Measurements from ENCODE around the gene TAS2R60.
"Not testable (repeated sequence)": the region's sequence is repeated elsewhere in the genome, so short reads cannot be mapped to it uniquely, and the experiment has no call there.

Gene TAS2R60

DNA sequence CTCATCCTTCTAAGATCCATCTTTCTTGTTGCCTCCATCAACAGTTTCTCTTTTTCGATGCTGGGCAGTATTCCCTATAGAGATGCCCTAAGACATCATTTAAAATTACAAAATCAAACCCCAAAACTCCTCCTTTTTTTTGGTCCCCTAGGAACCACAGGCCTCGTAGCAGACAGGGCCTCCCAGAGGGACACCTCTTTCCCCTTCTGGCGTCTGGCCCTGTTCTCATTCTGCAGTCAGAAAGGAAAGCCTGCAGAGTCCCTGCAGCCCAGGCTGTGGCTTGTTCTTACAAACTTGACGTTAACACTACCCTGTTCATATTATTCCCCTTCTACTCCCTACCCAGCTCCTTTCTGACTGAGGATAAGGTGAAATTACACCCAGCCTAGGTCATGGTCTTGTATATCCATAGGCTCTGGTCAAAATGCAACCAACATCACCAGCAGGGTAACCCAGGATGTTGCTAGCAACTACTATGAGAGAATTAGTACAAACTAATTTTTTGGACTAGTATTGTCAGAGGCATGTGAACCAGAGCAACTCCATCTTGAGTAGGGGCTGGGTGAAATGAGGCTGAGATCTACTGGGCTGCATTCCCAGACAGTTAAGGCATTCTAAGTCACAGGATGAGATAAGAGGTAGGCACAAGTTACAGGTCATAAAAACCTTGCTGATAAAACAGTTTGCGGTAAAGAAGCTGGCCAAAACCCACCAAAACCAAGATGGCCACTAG is 31.1 kb upstream of the TAS2R60 start:
- no peak for DNase-seq (ENCODE audit: low read depth in 2 of 2)

DNA sequence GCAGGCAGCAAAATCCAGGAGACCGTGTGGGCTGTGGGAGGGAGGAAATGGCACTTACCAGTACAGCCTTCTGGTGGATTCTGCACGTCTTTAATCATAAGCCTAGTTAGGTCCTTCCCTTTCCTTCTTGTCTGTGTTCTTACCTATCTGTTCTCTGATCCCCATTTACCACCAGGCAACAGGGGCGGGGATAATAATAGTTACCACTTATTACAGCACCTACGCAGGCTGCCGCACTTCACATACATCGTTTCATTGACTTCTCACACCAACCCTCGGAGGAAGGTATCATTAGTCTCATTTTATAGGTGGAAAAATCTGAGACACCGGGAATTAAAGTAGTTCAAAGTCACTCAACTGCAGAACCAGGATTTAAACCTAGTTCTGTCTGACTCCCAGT is 30.1 kb upstream of the TAS2R60 start:
- DNase-seq (ENCODE audit: low read depth in 2 of 2), result no peak

DNA sequence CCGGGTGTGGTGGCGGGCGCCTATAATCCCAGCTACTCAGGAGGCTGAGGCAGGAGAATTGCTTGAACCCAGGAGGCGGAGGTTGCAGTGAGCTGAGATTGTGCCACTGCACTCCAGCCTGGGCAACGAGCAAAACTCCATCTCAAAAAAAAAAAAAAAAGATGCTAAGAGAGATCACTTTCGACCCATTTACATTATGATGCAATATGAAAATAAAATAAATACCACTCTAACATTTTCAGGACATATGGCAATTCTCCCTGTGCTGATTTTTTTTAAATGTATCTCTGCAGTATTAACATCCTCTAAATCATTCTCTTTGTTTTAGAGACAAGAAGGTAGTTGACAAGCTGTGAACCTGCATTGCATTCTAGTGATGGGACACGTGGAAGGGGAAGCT is 28.0 kb upstream of the TAS2R60 start:
- DNase-seq (ENCODE audit: low read depth in 2 of 2), result not testable (repeated sequence)

DNA sequence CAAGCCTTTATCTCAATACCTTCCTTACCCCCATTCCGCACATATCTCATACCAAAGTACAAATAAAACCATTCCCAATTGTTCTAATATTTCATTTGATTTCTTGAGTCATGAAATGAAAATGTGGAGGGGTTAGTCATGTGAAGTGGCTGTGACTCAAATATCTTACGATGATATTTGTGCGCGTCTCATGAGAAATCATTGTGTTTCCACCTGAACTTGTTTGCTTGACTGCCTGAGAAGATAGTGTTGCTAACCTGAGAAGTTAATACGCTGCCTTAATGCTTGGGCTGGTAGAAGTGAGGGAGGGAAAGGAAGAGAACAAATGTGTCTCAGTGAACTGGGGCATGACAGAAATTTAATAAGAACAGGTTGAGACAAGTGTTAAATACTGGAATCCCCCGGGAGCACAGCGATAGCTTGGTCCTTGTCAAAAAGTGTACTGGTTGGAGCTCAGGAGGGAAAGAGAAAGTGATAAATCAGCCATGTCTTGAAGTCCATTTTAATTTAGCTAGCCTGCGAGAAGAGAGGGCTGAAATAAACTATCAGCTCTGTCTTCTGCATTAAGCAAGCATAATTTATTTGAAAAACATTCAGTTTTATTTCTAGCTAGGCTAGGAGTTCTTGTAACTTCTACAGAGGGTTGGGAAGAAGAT is 27.4 kb upstream of the TAS2R60 start:
- no peak for DNase-seq (ENCODE audit: low read depth in 2 of 2)

DNA sequence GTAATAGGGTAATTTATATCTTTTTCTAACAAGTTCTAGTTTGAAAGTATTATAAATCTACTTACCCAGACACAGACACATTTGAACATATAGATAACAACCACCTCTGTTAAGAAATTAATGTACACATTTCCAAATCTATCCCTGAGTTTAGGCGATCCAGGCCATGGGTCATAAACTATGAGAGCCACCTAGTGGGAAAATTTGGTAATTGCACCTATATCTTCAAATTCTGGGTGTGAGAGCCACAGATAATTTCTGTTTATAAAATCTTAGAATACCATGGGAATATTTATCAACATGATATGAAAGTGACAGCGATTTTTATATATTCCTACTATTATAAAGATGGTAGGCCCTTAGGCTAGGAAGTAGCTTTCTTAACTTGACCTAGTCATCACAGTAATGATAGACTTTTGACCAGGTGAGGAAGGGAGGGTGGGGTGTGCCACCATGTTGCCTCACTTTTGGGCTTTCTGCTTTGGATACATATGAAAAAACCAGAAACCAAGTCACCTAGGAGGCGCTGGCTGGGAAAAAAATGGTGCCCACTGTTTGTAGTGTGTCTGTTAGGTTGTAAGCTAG is 26.6 kb upstream of the TAS2R60 start:
- no peak for DNase-seq (ENCODE audit: low read depth in 2 of 2)

DNA sequence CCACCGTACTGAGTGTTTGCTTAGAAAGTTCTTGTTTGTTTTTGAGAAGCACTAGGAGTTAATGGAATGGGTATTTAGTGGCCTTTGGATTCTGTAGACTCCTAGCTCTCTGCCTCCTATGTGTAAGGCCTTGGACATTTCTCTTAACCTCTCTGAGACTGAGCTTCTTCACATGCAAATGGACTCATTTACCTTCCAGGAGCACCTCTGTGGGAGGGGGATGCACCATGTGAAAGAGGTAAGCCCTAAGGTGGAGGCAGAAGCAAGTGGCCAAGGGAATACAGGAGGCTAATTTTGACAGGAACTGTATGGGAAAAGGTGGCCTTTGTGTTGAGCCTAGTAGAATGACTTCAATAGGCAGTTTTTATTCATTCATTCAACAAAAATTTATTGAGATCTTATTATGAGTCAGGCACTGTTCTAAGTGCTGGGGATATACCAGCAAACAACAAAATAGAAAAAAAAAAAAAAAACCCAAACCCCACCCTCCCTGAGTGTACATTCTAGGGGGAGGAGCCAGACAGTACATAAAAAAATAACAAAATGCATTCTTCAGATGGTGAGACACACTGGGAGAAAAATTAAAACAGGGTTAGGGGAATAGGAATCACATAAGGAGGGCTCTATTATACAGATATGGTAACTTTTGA is 25.4 kb upstream of the TAS2R60 start:
- DNase-seq (ENCODE audit: low read depth in 2 of 2), result no peak

DNA sequence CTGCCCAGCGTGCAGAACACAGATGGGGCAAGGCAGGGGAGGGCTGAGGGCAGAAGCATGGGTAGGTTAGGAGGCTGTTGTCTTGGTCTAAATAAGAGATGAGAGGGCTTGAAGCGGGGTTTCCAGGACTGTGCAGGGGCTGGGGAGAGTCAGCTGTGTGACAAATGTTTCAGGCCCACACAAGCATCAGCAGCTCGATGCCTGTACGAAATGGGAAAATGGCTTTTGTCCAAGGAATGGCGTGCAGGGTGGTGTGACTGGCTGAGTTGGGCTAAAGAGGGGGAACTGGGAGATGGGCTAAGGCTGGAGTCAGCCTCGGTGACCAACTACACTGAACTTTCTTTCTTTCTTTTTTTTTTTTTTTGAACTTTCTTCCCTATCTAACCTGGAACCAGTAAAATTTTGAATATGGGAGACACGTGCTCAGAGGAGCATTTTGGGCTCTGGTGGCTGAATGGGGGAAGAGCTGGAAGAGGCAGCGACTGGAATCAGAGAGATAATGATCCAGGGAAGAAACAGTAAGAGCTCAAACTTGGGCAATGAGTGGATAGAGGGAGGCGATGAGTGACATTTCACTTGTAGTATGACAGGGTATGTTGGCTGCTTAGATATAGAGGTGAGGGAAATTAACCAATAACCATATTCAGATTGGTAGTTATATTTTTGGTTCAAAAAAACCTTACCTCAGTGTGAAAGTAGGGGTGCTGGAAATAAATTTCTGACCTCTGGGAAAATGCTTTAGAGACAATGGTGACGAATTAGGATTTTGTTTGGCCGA is 24.4 kb upstream of the TAS2R60 start:
- no peak for DNase-seq (ENCODE audit: low read depth in 2 of 2)

DNA sequence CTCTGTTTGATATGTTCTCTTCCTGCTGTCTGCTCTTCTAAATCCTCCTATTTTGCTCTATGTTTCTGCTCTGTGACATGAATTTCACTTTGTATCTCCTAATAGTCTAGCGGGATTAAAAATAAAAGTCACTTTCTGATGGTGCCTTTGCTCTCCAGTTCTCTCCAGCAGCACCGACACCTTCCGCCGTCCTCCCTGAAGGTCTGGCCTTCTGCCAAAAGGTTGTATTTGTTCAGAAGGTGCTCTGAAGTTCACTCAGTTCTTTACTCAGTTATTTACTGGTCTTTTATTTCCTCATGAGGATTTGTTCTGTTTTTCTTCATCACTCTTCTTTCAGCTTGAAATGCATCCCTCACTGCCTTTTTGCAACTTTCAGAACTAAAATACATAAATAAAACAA is 23.4 kb upstream of the TAS2R60 start:
- no peak for DNase-seq (ENCODE audit: low read depth in 2 of 2)

DNA sequence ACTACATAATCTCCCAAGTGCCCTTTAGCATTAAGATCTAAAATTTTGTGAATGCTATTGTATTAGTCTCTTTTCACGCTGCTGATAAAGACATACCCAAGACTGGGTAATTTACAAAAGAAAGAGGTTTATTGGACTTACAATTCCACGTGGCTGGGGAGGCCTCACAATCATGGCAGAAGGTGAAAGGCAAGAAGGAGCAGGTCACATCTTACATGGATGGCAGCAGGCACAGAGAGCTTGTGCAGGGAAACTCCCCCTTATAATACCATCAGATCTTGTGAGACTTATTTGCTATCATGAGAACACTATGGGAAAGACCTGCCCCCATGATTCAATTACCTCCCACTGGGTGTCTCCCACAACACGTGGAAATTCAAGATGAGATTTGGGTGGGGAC is 22.6 kb upstream of the TAS2R60 start:
- DNase-seq (ENCODE audit: low read depth in 2 of 2), result not testable (repeated sequence)

DNA sequence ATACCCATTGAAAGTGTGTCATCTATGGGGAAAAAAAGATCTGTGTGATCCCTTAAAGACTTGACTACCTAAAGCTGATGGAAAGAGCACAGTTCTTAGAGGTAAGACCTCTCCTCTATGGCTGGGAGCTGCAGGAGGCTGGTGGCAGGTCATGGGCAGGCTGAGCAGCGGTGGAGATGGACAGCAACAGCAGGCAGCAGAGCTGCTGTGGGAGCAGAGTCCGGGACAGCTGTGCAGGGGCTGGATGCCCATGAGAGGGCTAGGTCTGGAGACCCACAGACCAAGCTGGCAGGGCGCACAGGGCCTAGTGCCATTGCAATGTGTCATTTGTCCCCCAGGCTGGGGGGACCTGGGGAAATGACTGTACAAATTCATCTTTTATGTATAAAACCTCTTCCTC is 21.2 kb upstream of the TAS2R60 start:
- no peak for DNase-seq (ENCODE audit: low read depth in 2 of 2)

DNA sequence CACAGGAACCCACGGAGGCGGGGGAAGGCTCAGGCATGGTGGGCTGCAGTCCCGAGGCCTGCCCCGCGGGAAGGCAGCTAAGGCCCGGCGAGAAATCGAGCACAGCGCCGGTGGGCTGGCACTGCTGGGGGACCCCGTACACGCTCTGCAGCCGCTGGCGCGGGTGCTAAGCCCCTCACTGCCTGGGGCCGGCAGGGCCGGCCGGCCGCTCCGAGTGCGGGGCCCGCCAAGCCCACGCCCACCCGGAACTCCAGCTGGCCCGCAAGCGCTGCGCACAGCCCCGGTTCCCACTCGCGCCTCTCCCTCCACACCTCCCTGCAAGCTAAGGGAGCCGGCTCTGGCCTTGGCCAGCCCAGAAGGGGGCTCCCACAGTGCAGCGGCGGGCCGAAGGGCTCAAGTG is 18.8 kb upstream of the TAS2R60 start:
- not testable (repeated sequence) for DNase-seq (ENCODE audit: low read depth in 2 of 2)

DNA sequence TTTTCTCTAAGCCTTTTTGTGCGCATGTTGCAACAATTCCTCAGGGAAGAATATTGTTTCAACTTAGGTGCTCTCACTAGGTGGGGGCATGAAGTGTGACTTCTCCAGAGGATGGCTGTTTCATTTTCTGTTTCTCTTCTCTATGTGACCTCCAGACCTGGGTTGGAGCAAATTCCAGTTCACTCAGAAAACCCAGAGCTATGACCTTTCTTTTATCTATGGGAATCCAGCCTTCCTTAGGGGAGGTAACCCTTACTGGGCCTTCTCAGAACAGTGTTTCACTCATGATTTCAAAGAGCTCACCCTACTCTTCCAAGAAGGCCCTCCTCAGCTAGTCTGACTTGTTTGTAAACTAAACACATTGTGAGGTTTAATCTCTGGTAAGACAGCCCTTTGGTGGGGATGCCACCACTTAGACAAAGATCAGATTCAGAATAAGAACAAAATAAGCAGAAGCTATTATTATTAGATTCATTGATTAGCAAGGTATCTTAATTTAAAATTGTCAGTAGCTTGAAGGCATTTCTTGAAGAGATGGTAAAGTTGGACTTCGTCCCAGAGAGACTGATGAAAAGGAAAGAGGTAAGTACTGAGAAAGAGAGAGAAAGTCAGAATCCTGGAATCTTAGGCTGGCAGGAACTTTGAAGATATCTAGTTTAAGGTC is 16.6 kb upstream of the TAS2R60 start:
- no peak for DNase-seq (ENCODE audit: low read depth in 2 of 2)

DNA sequence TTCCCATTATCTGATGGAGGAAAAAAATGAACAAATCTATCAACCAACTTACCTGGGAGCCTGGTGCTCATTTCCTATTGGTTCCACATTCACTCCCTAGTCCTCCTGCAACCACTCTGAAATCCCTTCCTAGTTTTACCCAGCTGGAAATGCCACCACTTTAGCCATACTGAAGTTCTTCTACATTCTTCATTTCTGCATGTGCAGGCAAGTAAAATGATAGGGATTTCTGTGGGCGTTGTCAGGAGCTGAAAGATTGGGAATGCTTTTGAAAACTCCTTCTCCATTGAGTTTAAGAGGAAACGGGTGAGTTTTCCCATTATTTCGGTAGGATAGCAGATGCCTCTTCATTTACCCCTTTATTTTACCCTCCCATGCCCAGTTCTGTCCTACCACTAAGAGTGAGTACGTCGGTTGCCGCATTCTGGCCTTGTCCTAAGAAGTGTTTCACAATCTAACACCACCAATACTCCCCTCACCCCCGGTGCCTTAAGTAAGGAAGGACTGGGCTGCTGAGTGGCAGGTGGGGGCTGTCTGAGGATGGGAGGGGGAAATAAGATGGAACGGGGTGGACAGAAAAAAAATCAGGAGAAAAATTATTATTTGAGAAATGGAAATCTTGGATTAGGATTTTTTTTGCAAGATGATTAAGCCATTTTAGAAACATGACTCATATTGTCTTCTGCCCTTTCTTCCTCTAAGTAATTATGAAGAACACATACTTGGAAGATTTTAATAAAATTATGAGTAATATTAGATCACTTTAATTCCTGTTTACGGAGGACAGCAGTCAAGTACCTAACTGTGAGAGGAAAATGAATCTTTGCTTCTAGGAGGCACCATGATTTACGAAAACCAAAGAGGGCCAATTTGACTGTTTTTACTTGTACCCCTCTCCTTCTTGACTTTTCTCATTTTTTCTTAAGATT is 13.2 kb upstream of the TAS2R60 start:
- no peak for DNase-seq (ENCODE audit: low read depth in 2 of 2)

DNA sequence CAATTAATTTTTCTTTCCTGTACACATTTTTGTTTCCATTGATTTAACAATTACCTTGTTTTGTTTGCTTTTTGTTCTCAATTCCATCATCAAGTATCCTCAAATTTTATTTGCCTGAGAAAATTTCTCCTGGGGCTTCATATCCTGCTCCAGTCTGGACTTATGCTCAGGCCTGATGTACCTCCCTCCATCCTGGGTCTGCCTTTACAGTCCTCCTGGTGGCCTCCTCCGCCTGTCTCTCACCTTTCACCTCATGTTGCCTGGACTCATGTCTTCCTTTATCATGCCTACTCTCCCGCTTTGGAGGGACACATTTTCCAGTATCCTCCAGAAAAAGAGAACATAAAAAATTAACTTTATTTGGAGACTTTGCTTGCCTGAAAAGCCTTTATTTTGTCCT is 12.1 kb upstream of the TAS2R60 start:
- DNase-seq (ENCODE audit: low read depth in 2 of 2), result no peak

DNA sequence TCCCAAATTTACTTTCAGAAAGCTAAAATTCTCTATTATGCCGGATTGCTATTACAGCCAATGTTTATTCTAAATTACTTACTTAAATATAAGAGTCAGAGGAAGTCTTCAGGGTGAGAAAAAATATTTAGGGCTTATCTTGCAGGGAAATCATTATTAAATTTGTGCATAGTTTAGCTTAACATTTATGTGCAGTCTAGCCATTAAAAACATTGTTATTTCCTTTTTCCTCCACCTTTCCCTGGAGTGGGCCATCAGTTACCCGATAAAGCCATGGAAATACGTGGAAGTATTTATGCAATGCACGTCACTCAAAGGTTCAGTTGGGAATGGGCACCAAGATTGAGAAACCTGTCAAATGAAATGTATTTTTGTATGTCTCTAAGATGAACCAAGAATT is 9.5 kb upstream of the TAS2R60 start:
- no peak for DNase-seq (ENCODE audit: low read depth in 2 of 2)

DNA sequence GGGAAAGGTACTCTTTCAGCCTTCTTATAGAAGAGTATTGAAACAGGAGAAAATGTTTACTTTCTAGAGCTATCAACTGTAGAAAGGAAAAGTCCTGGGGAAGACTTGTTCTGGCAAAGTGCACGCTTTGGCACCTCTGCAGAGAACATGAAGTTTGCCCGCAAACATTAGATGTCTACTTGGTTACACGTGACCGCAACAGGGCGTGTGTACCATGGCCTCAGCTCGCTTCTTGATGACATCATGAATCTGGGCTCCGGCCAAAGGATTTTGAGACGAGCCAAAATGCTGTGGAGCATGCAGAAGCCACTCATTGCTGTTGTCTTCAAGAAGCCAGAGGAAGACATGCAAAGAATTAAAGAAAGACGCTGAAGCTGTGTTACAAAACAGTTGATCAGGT is 8.6 kb upstream of the TAS2R60 start:
- DNase-seq (ENCODE audit: low read depth in 2 of 2), result no peak

DNA sequence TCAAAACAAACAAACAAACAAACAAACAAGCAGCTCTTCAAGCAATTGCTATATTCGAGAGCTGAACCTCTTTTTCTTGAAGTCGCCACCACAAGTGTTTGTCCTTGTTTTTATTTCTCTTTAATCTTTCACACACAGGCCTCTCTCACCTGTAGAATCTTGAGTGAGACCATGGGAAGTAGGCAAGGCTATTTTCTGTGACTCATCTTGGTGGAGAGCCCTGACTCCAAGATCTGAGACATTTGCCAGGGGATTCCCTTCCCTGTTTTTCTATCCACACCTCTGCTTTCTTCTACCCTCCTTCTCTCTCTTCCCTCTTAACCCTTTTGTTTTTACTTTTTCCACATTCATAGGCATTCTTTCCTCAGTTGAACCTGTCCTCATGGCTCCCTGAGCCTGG is 8.0 kb upstream of the TAS2R60 start:
- no peak for DNase-seq (ENCODE audit: low read depth in 2 of 2)

DNA sequence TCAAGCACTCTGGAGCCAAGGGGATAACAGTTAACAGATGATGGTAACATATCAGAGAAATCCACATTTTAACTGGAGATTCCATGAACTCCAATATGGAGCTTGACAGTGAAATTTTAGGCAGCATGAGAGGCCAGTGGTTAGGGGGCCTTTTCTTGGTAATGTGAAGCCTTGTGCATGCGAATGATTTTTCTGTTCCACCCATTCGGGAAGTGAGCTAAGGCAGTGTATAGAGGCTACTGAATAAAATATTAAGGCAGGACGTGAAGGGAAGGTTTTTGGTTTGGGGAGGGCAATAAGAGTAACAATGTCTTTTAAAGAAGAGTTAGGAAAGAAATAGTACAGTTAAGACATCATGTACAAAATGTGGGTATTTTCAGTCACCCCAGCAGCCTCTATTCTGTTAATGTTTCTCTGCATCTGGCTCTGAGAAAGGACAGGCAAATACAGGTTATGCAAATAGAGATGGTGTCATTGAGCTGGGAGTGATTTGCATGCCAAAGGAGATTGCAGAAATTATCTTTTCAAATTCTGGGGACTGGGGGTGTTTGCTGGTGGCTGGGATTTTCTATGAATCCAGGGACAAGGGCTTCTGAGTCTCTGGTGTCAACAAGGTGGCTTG is 6.8 kb upstream of the TAS2R60 start:
- no peak for DNase-seq (ENCODE audit: low read depth in 2 of 2)

DNA sequence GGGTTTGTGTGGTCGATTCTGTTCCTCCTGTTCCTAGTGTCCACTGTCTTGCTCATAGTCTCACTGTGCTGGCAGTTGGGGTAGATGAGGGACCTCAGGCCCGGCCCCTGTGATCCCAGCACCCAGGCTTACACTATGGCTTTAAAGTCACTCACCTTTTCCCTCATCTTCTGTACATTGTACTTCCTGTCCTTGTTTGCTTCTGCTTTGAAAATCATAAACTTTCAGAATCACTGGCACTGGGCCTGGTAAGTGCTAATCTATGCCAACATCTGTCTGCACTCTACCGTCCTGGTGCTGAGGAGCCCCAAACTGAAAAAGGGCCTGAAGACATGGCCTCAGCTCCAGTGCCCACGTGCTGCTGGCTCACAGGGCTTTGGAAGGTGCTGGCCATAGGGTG is 5.7 kb upstream of the TAS2R60 start:
- DNase-seq (ENCODE audit: low read depth in 2 of 2), result no peak

DNA sequence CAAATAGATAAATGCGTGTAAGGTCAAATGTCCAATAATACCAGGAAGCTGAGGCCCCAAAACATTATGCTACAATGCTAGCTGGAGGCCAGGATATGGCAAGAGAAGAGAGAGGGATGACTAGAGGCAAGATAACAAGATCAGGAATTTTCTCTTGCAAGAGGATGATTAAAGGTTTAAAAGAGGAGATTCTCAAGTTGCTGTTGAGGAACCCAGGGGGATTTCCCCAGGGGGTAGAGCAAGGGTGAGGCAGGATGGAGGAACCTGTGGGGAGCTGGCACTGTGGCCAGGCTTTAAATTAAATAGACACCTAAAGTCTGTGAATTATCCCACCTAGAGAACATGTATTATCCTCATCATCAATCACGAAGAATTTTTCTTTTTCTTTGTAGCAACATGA is 3.4 kb upstream of the TAS2R60 start:
- DNase-seq (ENCODE audit: low read depth in 2 of 2), result no peak
